OCI-LY3 (cell line): ENCODE results near the gene MBD6.
"Not testable (repeated sequence)": the region's sequence is repeated elsewhere in the genome, so short reads cannot be mapped to it uniquely, and the experiment has no call there.

Experiments used
- H2AFZ ChIP-seq: fragments of 200-600, 300-600 bp; shearing (Covaris generic); 2 replicates; pipeline ENCODE4 v1.6.0; 2014; ENCODE audit warnings: antibody characterized with exemption, low read depth, low read length
- H3K27ac ChIP-seq: fragments of 200-600, 300-600 bp; sonication (generic); 2 replicates; pipeline ENCODE4 v1.5.1; 2014; ENCODE audit warnings: mild to moderate bottlenecking, low read length, moderate library complexity, mixed read lengths
- H3K27me3 ChIP-seq: fragments of 200-600, 300-600 bp; sonication (generic); 2 replicates; pipeline ENCODE4 v1.6.1; 2014; ENCODE audit warnings: low read depth, low read length, mixed read lengths
- H3K36me3 ChIP-seq: fragments of 200-600, 300-600 bp; sonication (generic); replicated peaks from 2 replicates; pipeline ENCODE3; 2014; ENCODE audit warnings: low read depth, low read length, mixed read lengths
- H3K4me1 ChIP-seq: fragments of 300-600, 200-600 bp; sonication (generic); 2 replicates; pipeline ENCODE4 v1.6.1; 2014; ENCODE audit warnings: low read length, mixed read lengths
- H3K4me2 ChIP-seq: fragments of 200-600, 300-600 bp; sonication (generic); 2 replicates; pipeline ENCODE4 v1.6.1; 2014; ENCODE audit warnings: low read length, mixed read lengths
- H3K4me3 ChIP-seq: fragments of 300-600, 200-600 bp; sonication (generic); 2 replicates; pipeline ENCODE4 v1.5.1; 2014; ENCODE audit warnings: antibody characterized with exemption, mild to moderate bottlenecking, low read length, moderate library complexity
- H3K79me2 ChIP-seq: fragments of 300-600, 200-600 bp; shearing (Covaris generic); 2 replicates; pipeline ENCODE4 v1.6.1; 2014; ENCODE audit warnings: mild to moderate bottlenecking, low read length, mixed read lengths
- H3K9ac ChIP-seq: fragments of 300-600, 200-600 bp; shearing (Covaris generic); 2 replicates; pipeline ENCODE4 v1.6.0; 2014; ENCODE audit warnings: mild to moderate bottlenecking, low read length, moderate library complexity
- H3K9me3 ChIP-seq: fragments of 200-600, 300-600 bp; shearing (Covaris generic); 2 replicates; pipeline ENCODE4 v1.6.1; 2014; ENCODE audit warnings: low read length, mixed read lengths; ENCODE audit not compliant: insufficient read depth
- H4K20me1 ChIP-seq: fragments of 200-600, 300-600 bp; sonication (generic); 2 replicates; pipeline ENCODE4 v1.6.1; 2016; ENCODE audit warnings: low read length, mixed read lengths; ENCODE audit not compliant: insufficient read depth
- CTCF ChIP-seq: fragments of 200-600, 300-600 bp; sonication (generic); IDR thresholded peaks from 2 replicates; pipeline ENCODE4 v1.5.1; 2014; ENCODE audit warnings: antibody characterized with exemption, low read length, low read depth
- EZH2phosphoT487 ChIP-seq: fragments of 200-600 bp; shearing (Covaris generic); IDR thresholded peaks from 2 replicates; pipeline ENCODE4 v1.6.1; 2018; ENCODE audit warnings: antibody characterized with exemption, mixed run types, low read depth

The MBD6 gene

GRCh38 chr12:57569858-57570257 lies 47.2 kb downstream of the MBD6 start:
- H4K20me1 ChIP-seq, result no peaks in the 10 kb centered on the region
- H3K9ac ChIP-seq, result no peak overlapping the region
- no peaks in the 10 kb centered on the region for H3K79me2 ChIP-seq
- H3K4me3 ChIP-seq, result no peak overlapping the region
- 0 out of 2 replicates have a peak, but pooled peaks cover under 1% of the 10 kb centered on the region for H3K27me3 ChIP-seq
- H3K9me3 ChIP-seq, result no peaks in the 10 kb centered on the region
- H3K4me1 ChIP-seq, result no peaks in the 10 kb centered on the region
- no peak for TF ChIP-seq CTCF
- no peak for TF ChIP-seq EZH2phosphoT487
- no peak overlapping the region for H3K27ac ChIP-seq
- no peak overlapping the region for H2AFZ ChIP-seq
- no peaks in the 10 kb centered on the region for H3K36me3 ChIP-seq
- no peak overlapping the region for H3K4me2 ChIP-seq

- not testable (repeated sequence) for H3K36me3 ChIP-seq, H3K79me2 ChIP-seq, H2AFZ ChIP-seq, H3K27me3 ChIP-seq, H3K9me3 ChIP-seq, H4K20me1 ChIP-seq, H3K27ac ChIP-seq, H3K4me2 ChIP-seq, H3K4me1 ChIP-seq, H3K9ac ChIP-seq, H3K4me3 ChIP-seq
These were observed 47.8 kb downstream of the MBD6 start for GRCh38 chr12:57570438-57570837.

GRCh38 chr12:57571926-57572762 lies 49.5 kb downstream of the MBD6 start:
- Histone ChIP-seq H3K79me2 (no peaks in the 10 kb centered on the region), H4K20me1 (no peaks in the 10 kb centered on the region), H3K4me2 (no peak overlapping the region), H3K4me1 (no peaks in the 10 kb centered on the region), H3K9ac (no peak overlapping the region), H3K27me3 (peaks cover 3% of the 10 kb centered on the region; the same call in 1 of the 2 replicates), H3K9me3 (no peaks in the 10 kb centered on the region), H3K27ac (no peak overlapping the region), H2AFZ (no peak overlapping the region), H3K4me3 (no peak overlapping the region), H3K36me3 (no peaks in the 10 kb centered on the region)
- TF ChIP-seq CTCF (no peak), EZH2phosphoT487 (no peak)

- H3K9me3 ChIP-seq, result no peaks in the 10 kb centered on the region
- H2AFZ ChIP-seq, result no peak overlapping the region
- no peaks in the 10 kb centered on the region for H3K36me3 ChIP-seq
- H3K4me3 ChIP-seq, result no peak overlapping the region
- no peak overlapping the region for H3K9ac ChIP-seq
- TF ChIP-seq CTCF (no peak), EZH2phosphoT487 (no peak)
- peaks cover 3% of the 10 kb centered on the region; the same call in 1 of the 2 replicates for H3K27me3 ChIP-seq
- no peaks in the 10 kb centered on the region for H3K4me1 ChIP-seq
- H3K27ac ChIP-seq, result no peak overlapping the region
- no peak overlapping the region for H3K4me2 ChIP-seq
- no peaks in the 10 kb centered on the region for H3K79me2 ChIP-seq
- no peaks in the 10 kb centered on the region for H4K20me1 ChIP-seq
These were observed 52.2 kb downstream of the MBD6 start for GRCh38 chr12:57574795-57575194.
